B cell (primary cell): Measurements from ENCODE around the gene DQX1. TPM values are rescaled to one million over a fixed set of nuclear protein-coding genes. Genes with fewer than 3 reads are reported as not detected.

Experiments
- ATAC-seq: fragments of 200-7000 bp; cut with Tn5 transposase; one replicate; pipeline ENCODE4 v1.10.0; 2021; ENCODE audit warnings: low read depth, mild to moderate bottlenecking, moderate number of reproducible peaks, moderate library complexity
- CTCF ChIA-PET: fragments of 350-600 bp; sonication (Branson Sonifier 250); formaldehyde crosslinking; loops from one replicate; lab custom pipeline; 2021; ENCODE audit warnings: antibody characterized with exemption, inconsistent platforms; lab: Charles Lee
- POLR2A ChIA-PET: fragments of 350-600 bp; sonication (Branson Sonifier 250); formaldehyde crosslinking; loops from one replicate; lab custom pipeline; 2021; ENCODE audit warnings: antibody characterized with exemption; lab: Charles Lee
- DNase-seq: peaks from one replicate; pipeline ENCODE4 v3.0.0; 2013
- H2AFZ ChIP-seq: 2 replicates; pipeline ENCODE4 v1.6.1; 2012; ENCODE audit warnings: mild to moderate bottlenecking, low read depth, low read length; ENCODE audit not compliant: insufficient read depth, poor library complexity, severe bottlenecking
- H3K27ac ChIP-seq, 2 donors: 1 replicate in 1 of 2; 2 replicates in 1 of 2; pipeline ENCODE4 v1.5.1; 2012 to 2013; ENCODE audit warnings: low read length in 2 of 2, mild to moderate bottlenecking in 2 of 2, moderate library complexity in 1 of 2
- H3K27me3 ChIP-seq, 4 experiments: fragments of 200-600 bp in 1 of 4; sonication (generic) in 1 of 4; replicated peaks in 1 of 4; 1 replicate in 2 of 4; 2 replicates in 2 of 4; pipeline versions ENCODE4 v1.6.1 to v1.7.0; 2013 to 2016; ENCODE audit warnings: low read length in 3 of 4, mild to moderate bottlenecking in 2 of 4, mixed read lengths in 1 of 4, moderate library complexity in 1 of 4; ENCODE audit not compliant: insufficient read depth in 4 of 4, control insufficient read depth in 3 of 4; ENCODE audit errors: control extremely low read depth in 1 of 4
- H3K36me3 ChIP-seq, 2 experiments: replicated peaks in 1 of 2; 1 replicate in 1 of 2; 2 replicates in 1 of 2; pipeline versions ENCODE4 v1.6.1 to v1.7.1; 2013; ENCODE audit warnings: low read length in 1 of 2; ENCODE audit not compliant: insufficient read depth in 2 of 2, control insufficient read depth in 1 of 2; ENCODE audit errors: control extremely low read depth in 1 of 2, extremely low read depth in 1 of 2
- H3K4me1 ChIP-seq, 2 donors: fragments of 200-600 bp in 1 of 2; sonication (generic) in 1 of 2; 1 replicate in 1 of 2; 2 replicates in 1 of 2; pipeline versions ENCODE4 v1.5.1 to v1.6.1; 2013 to 2017; ENCODE audit warnings: low read length in 2 of 2; ENCODE audit not compliant: control insufficient read depth in 2 of 2, insufficient read depth in 2 of 2
- H3K4me2 ChIP-seq: replicated peaks from 2 replicates; pipeline ENCODE3; 2012; ENCODE audit warnings: mild to moderate bottlenecking, low read depth, low read length; ENCODE audit not compliant: poor library complexity, severe bottlenecking
- H3K4me3 ChIP-seq, 5 experiments: fragments of 200-600 bp in 1 of 5; sonication (generic) in 1 of 5; 1 replicate in 3 of 5; 2 replicates in 2 of 5; pipeline versions ENCODE4 v1.5.1 to v1.7.0; 2011 to 2016; ENCODE audit warnings: low read length in 4 of 5, mild to moderate bottlenecking in 4 of 5, low read depth in 2 of 5, control low read depth in 1 of 5, moderate library complexity in 1 of 5; ENCODE audit not compliant: insufficient read depth in 1 of 5; ENCODE audit errors: control extremely low read depth in 1 of 5, extremely low read depth in 1 of 5
- H3K79me2 ChIP-seq: fragments of 200-600 bp; sonication (generic); one replicate; pipeline ENCODE4 v1.6.0; 2016; ENCODE audit warnings: low read length; ENCODE audit not compliant: control insufficient read depth, insufficient read depth
- H3K9ac ChIP-seq: fragments of 200-600 bp; sonication (generic); 2 replicates; pipeline ENCODE4 v1.6.1; 2017; ENCODE audit warnings: mild to moderate bottlenecking, low read length, moderate library complexity
- H3K9me3 ChIP-seq, 3 donors: one replicate each; pipeline versions ENCODE4 v1.6.1 to v1.7.1; 2013; ENCODE audit warnings: low read length in 2 of 3; ENCODE audit not compliant: control insufficient read depth in 2 of 3, insufficient read depth in 1 of 3; ENCODE audit errors: control extremely low read depth in 1 of 3
- H4K20me1 ChIP-seq: 2 replicates; pipeline ENCODE4 v1.6.0; 2012; ENCODE audit warnings: mild to moderate bottlenecking, low read length; ENCODE audit not compliant: insufficient read depth, control insufficient read depth, poor library complexity, severe bottlenecking
- H3K27ac Mint-ChIP-seq: one replicate; pipeline ENCODE4 v1.8.0; 2021; ENCODE audit warnings: mixed read lengths
- H3K27me3 Mint-ChIP-seq: one replicate; pipeline ENCODE4 v1.8.0; 2021; ENCODE audit warnings: mixed read lengths
- H3K4me1 Mint-ChIP-seq: one replicate; pipeline ENCODE4 v1.8.0; 2021; ENCODE audit warnings: mixed read lengths
- H3K4me3 Mint-ChIP-seq: one replicate; pipeline ENCODE4 v1.8.0; 2021; ENCODE audit warnings: mixed read lengths
- H3K9me3 Mint-ChIP-seq: one replicate; pipeline ENCODE4 v1.8.0; 2022; ENCODE audit warnings: mixed read lengths; ENCODE audit not compliant: insufficient read depth
- EZH2 ChIP-seq: IDR thresholded peaks from 2 replicates; pipeline ENCODE4 v1.6.1; 2012; ENCODE audit warnings: borderline replicate concordance, low read depth, mild to moderate bottlenecking, moderate library complexity, low read length; ENCODE audit not compliant: insufficient read depth, poor library complexity, severe bottlenecking
- WGBS: methylation state at CpG from one replicate; pipeline ENCODE4 v1.1.5; 2013; ENCODE audit warnings: missing lambda C conversion rate; ENCODE audit not compliant: insufficient coverage; 5-methylcytosine and 5-hydroxymethylcytosine counted together
- intact Hi-C: fragments of 100-400 bp; cut with micrococcal nuclease; formaldehyde crosslinking; loops from one replicate; pipeline ENCODE4 v1.10.0; 2022
- polyA plus RNA-seq: library from polyadenylated mRNA; depleted of rRNA; stranded (reverse); fragments of >200 nt; gene quantifications from 2 replicates; pipeline ENCODE4 v1.2.3, GENCODE V29; 2012
- total RNA-seq, 2 donors: library from RNA; stranded (reverse); fragments of 120-200 nt in 1 of 2; gene quantifications; 1 replicate in 1 of 2; 2 replicates in 1 of 2; pipeline versions ENCODE4 v1.2.3 to v1.2.4, GENCODE V29; 2013 to 2022
- TF ChIP-seq, protein P1 (sequence below): fragments of 200-600 bp; IDR thresholded peaks from one replicate; pipeline ENCODE4 v1.8.0; 2022; ENCODE audit warnings: antibody characterized with exemption, mild to moderate bottlenecking

DQX1 gene
- total and polyA plus RNA-seq, 2 donors (not counting 1 experiment from before 2014, with no cell fraction given), result 0.46 to 0.57 TPM

DNA sequence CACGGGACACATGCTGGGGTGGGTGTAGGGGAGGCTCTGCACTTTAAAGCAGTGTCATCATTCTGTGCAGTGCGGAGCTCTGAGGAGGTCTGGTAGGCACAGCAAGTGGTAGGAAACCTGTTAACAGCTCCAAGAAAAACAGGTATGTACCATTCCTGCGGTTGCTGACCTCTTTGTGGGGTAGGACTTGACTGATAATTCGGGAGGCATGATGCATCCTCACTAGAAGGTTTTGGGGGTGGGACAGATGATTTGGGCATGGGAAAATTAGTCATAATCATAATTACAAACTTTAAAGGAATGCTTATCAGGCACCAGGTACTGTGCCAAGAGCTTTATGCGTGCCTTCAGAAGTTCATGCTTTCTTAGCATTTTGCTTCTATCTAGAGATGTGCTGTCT is 38.2 kb upstream of the DQX1 start:
- whole genome bisulfite sequencing, result 94% methylated on average over 3 of the region's 5 CpGs
- Histone ChIP-seq H3K9ac (no peak overlapping the region), H4K20me1 (no peaks in the 10 kb centered on the region), H3K9me3 (no peaks in the 10 kb centered on the region), H3K4me2 (no peak overlapping the region), H3K27me3 (no peaks in the 10 kb centered on the region), H3K36me3 (no peaks in the 10 kb centered on the region), H2AFZ (no peak overlapping the region), H3K4me3 (no peak overlapping the region), H3K79me2 (no peaks in the 10 kb centered on the region), H3K4me1 (peaks cover 0 to 3% of the 10 kb centered on the region in 2 donors), H3K27ac (no peak overlapping the region)
- DNase-seq, result no peak
- Mint-ChIP-seq H3K27me3 (no peaks in the 10 kb centered on the region), H3K9me3 (no peaks in the 10 kb centered on the region), H3K27ac (no peak overlapping the region), H3K4me3 (no peak overlapping the region), H3K4me1 (no peaks in the 10 kb centered on the region)
- no peak for ATAC-seq
- intact Hi-C loops, result no loop called here
- ChIA-PET CTCF (interaction anchor here (0.8 to 1.2 kb wide), 2 partner anchors 25 to 81 kb away, joined by 3 to 4 read pairs; partner anchors contain the start of genes CCDC142 and TTC31), POLR2A (interaction anchor here (1.2 kb wide), 1 partner anchor 9 kb away, joined by 3 read pairs; no protein-coding TSS in a partner anchor)
- TF ChIP-seq EZH2, result no peak
- TF ChIP-seq, protein P1, sequence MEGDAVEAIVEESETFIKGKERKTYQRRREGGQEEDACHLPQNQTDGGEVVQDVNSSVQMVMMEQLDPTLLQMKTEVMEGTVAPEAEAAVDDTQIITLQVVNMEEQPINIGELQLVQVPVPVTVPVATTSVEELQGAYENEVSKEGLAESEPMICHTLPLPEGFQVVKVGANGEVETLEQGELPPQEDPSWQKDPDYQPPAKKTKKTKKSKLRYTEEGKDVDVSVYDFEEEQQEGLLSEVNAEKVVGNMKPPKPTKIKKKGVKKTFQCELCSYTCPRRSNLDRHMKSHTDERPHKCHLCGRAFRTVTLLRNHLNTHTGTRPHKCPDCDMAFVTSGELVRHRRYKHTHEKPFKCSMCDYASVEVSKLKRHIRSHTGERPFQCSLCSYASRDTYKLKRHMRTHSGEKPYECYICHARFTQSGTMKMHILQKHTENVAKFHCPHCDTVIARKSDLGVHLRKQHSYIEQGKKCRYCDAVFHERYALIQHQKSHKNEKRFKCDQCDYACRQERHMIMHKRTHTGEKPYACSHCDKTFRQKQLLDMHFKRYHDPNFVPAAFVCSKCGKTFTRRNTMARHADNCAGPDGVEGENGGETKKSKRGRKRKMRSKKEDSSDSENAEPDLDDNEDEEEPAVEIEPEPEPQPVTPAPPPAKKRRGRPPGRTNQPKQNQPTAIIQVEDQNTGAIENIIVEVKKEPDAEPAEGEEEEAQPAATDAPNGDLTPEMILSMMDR, result no peak

GRCh38 chr2:74562126-74562775 is 36.2 kb upstream of the DQX1 start:
- no peak for ATAC-seq
- H3K27ac Mint-ChIP-seq, result no peak overlapping the region

More at GRCh38 chr2:74562126-74562775, 36.2 kb upstream of the DQX1 start:
- POLR2A ChIA-PET, result no interaction called here
- peaks cover 0 to 2% of the 10 kb centered on the region in 2 experiments for H3K36me3 ChIP-seq
- H2AFZ ChIP-seq, result no peak overlapping the region
- no peak overlapping the region for H3K4me2 ChIP-seq
- H3K79me2 ChIP-seq, result no peaks in the 10 kb centered on the region
- Mint-ChIP-seq H3K27me3 (no peaks in the 10 kb centered on the region), H3K4me3 (no peak overlapping the region), H3K4me1 (no peaks in the 10 kb centered on the region), H3K9me3 (no peaks in the 10 kb centered on the region)
- no peak overlapping the region for H3K4me3 ChIP-seq
- H3K9ac ChIP-seq, result no peak overlapping the region
- no peaks in the 10 kb centered on the region for H4K20me1 ChIP-seq
- CTCF ChIA-PET, result interaction anchor here (1.0 kb wide), 1 partner anchor 27 kb away, joined by 3 read pairs; no protein-coding TSS in a partner anchor
- intact Hi-C loops, result no loop called here
- TF ChIP-seq EZH2, result no peak
- TF ChIP-seq, protein P1, result no peak
- H3K27me3 ChIP-seq, result no peaks in the 10 kb centered on the region
- WGBS, result 98% methylated on average over 5 of the region's 7 CpGs
- DNase-seq, result no peak
- no peaks in the 10 kb centered on the region for H3K9me3 ChIP-seq
- H3K4me1 ChIP-seq, result no peaks in the 10 kb centered on the region
- H3K27ac ChIP-seq, result no peak overlapping the region
